Right lobe of liver (tissue), 6 donors: Measurements from ENCODE around the gene AKT3. TPM values are rescaled to one million over a fixed set of nuclear protein-coding genes. Genes with fewer than 3 reads are reported as not detected.

Experiments
- ATAC-seq, 4 donors: fragments of 200-7000 bp; cut with Tn5 transposase; one replicate each; pipeline ENCODE4 v1.9.1; 2020; ENCODE audit warnings: mild to moderate bottlenecking in 4 of 4, moderate library complexity in 4 of 4
- DNase-seq, 3 donors: peaks; one replicate each; pipeline ENCODE4 v3.0.0-alpha.2; 2020
- H3K27ac ChIP-seq, 3 donors: fragments of 200-600 bp; one replicate each; pipeline ENCODE4 v1.8.0; 2022
- H3K27me3 ChIP-seq, 2 donors: fragments of 200-600 bp; one replicate each; pipeline ENCODE4 v1.8.0; 2022
- H3K36me3 ChIP-seq, 4 donors: fragments of 200-600 bp; sonication (generic) in 1 of 4; one replicate each; pipeline versions ENCODE4 v1.5.1 to v1.8.0; 2017 to 2022; ENCODE audit warnings: control low read depth in 1 of 4
- H3K4me1 ChIP-seq, 4 donors: fragments of 200-600 bp; sonication (generic) in 1 of 4; one replicate each; pipeline versions ENCODE4 v1.5.1 to v1.8.0; 2017 to 2022; ENCODE audit warnings: control low read depth in 1 of 4
- H3K4me3 ChIP-seq, 3 donors: fragments of 200-600 bp; one replicate each; pipeline ENCODE4 v1.8.0; 2022
- H3K9me3 ChIP-seq, 4 donors: fragments of 200-600 bp; sonication (generic) in 1 of 4; one replicate each; pipeline versions ENCODE4 v1.5.1 to v1.8.0; 2017 to 2022; ENCODE audit warnings: control low read depth in 1 of 4
- POLR2A ChIP-seq: fragments of 450-650 bp; IDR thresholded peaks from one replicate; pipeline ENCODE4 v1.6.1; 2017; ENCODE audit warnings: antibody characterized with exemption, mild to moderate bottlenecking
- whole genome bisulfite sequencing: methylation state at CpG from one replicate; pipeline ENCODE4 v1.1.6; 2018; ENCODE audit warnings: low coverage, low lambda C conversion rate; ENCODE audit not compliant: insufficient coverage; ENCODE audit errors: missing lambda C conversion rate; 5-methylcytosine and 5-hydroxymethylcytosine counted together
- intact Hi-C, 2 donors: fragments of 100-400 bp; cut with DNase I; formaldehyde crosslinking; loops; one replicate each; pipeline versions ENCODE4 v1.11.2 to v1.14.1; 2022
- total RNA-seq, 6 experiments: library from RNA; depleted of rRNA in 2 of 6; stranded (reverse); fragments of >200 nt in 2 of 6; fragmentation: NEBNext Ultra II Directional in 3 of 6; extraction: Animal tissue kit (Norgen Biotek cat#: 25700) in 3 of 6; gene quantifications; one replicate each; pipeline versions ENCODE4 v1.1.0 to v1.2.4, GENCODE V29; 2016 to 2023
- TF ChIP-seq, protein P1 (sequence below), 4 donors: fragments of 200-600 bp in 3 of 4; fragments of 450-650 bp in 1 of 4; IDR thresholded peaks; one replicate each; pipeline versions ENCODE4 v1.5.1 to v1.8.0; 2016 to 2022; ENCODE audit warnings: antibody characterized with exemption in 4 of 4, mild to moderate bottlenecking in 2 of 4
- donor health status: DM: no; HTN: yes; CAD: no.
- donor health status: DM: no; HTN: no; CAD: no.
- donor health status: DM: no; HTN: no; CAD: no.
- donor health status: DM: no; HTN: yes; CAD: no.
- donor health status: DM: no; HTN: yes; CAD: no.

AKT3 gene
- total RNA-seq, 6 experiments from 2014 or later, result 4.9 to 9.6 (median 6.8) TPM

DNA sequence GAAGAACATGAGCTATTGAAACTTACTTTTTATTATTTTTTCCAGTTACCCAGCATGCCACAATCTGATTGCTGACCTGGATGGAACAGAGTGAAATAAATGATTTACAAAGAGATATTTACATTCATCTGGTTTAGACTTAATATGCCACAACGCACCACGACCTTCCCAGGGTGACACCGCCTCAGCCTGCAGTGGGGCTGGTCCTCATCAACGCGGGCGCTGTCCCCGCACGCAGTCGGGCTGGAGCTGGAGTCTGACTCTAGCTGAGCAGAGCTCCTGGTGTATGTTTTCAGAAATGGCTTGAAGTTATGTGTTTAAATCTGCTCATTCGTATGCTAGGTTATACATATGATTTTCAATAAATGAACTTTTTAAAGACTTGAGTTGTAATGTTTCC lies 350.3 kb downstream of the AKT3 start:
- H3K27me3 ChIP-seq, result no peaks in the 10 kb centered on the region
- H3K9me3 ChIP-seq, result no peaks in the 10 kb centered on the region
- WGBS, result 61% methylated on average over 9 of the region's 10 CpGs
- peak overlapping the region; percentile 25 to 56 (median 33) for H3K27ac ChIP-seq
- TF ChIP-seq, protein P1, sequence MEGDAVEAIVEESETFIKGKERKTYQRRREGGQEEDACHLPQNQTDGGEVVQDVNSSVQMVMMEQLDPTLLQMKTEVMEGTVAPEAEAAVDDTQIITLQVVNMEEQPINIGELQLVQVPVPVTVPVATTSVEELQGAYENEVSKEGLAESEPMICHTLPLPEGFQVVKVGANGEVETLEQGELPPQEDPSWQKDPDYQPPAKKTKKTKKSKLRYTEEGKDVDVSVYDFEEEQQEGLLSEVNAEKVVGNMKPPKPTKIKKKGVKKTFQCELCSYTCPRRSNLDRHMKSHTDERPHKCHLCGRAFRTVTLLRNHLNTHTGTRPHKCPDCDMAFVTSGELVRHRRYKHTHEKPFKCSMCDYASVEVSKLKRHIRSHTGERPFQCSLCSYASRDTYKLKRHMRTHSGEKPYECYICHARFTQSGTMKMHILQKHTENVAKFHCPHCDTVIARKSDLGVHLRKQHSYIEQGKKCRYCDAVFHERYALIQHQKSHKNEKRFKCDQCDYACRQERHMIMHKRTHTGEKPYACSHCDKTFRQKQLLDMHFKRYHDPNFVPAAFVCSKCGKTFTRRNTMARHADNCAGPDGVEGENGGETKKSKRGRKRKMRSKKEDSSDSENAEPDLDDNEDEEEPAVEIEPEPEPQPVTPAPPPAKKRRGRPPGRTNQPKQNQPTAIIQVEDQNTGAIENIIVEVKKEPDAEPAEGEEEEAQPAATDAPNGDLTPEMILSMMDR (IDR thresholded peaks at IDR 0.05), result no peak
- no peak for TF ChIP-seq POLR2A
- H3K4me3 ChIP-seq, result no peak overlapping the region
- DNase-seq (no peak), ATAC-seq (peak in 3 of 4 donors; percentile 5 to 41 (median 7))
- H3K4me1 ChIP-seq, result peaks cover 0 to 32% (median 8%) of the 10 kb centered on the region in 4 donors
- H3K36me3 ChIP-seq, result no peaks in the 10 kb centered on the region
- intact Hi-C loops, result no loop called here

DNA sequence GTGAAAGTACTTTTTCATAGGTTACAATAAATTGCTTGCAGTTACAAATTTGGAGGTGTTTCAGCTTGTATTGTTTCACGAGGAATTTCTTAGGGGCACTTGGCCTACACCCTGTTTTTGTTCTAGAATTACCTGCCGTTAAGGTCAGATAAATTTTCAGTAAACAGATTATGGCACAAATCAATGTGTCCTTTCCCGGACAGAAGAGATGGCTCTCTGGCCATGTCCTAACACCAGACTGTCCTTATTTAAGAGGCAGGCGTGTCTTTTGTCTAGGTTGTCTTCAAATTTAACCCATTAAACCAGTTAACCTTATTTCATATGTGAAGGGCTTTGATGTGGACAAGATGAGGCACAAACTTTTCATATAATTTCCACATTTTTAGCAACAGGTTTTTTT lies 350.8 kb downstream of the AKT3 start:
- ATAC-seq, result peak; percentile 43 to 56 (median 50)
- Histone ChIP-seq H3K4me3 (no peak overlapping the region), H3K27me3 (no peaks in the 10 kb centered on the region), H3K9me3 (no peaks in the 10 kb centered on the region), H3K27ac (peak overlapping the region; percentile 25 to 56 (median 33)), H3K4me1 (peaks cover 0 to 32% (median 8%) of the 10 kb centered on the region in 4 donors), H3K36me3 (no peaks in the 10 kb centered on the region)
- no peak for DNase-seq
- intact Hi-C loops, result no loop called here
- TF ChIP-seq, protein P1 (IDR thresholded peaks at IDR 0.05), result no peak
- no peak for TF ChIP-seq POLR2A
- 34% methylated on average over 4 of the region's 4 CpGs for WGBS

DNA sequence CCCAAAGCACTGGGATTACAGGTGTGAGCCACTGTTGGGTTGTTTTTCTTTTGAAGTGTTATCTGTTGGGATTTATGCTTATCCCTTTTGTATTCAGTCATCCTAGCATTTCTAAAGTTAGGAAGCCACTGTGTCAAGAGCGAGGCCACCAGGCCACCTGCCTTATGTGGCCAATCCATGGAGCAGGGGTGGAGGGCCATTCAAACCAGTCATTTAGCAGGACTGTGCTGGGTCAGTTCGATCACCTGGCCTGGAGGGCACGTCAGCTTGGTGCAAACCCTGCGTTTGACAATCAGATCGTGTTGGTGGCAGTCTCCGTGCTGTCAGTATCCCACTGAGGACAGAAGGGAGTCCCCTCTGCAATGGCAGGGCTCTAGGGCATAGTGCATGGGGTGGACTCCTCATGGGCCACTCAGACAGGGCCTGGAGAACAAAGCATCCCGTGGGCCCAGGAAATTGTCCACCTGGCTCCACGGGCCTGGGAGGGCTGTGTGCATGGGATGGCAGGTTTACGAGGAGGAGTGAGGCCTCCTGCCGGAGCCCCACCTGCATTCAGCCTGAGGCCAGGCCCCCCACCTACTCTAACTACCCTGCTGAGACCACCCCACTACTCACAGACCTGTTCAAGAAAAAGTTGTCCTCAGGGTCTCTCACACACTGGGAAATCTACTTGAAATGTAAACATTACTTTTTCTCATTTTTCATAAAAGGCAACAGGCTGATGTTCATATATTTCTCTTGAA lies 351.9 kb downstream of the AKT3 start:
- intact Hi-C loops, result no loop called here
- 97% methylated on average over 5 of the region's 10 CpGs for WGBS
- ATAC-seq, result no peak

DNA sequence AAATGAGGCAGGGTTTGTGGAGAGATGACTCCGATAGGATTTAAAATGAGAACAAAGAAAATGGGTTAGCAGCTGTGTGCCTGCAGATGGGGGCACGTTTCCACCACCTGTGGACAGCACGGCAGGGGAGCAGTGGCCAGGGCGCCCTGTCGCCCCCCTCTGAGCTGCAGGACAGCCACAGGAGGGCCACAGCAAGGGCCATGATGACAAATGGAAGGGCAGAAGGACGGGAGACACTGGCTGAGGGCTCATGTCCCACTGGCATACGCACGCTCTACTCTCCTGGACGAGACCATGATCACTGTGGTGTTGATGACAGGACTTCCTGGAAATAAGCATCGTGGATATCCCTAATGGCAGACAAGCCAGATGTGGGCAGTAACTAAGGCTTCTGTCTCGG lies 353.2 kb downstream of the AKT3 start:
- H3K4me3 ChIP-seq, result no peak overlapping the region
- H3K9me3 ChIP-seq, result no peaks in the 10 kb centered on the region
- intact Hi-C loops, result no loop called here
- DNase-seq (no peak), ATAC-seq (no peak)
- TF ChIP-seq, protein P1 (IDR thresholded peaks at IDR 0.05), result no peak
- TF ChIP-seq POLR2A, result no peak
- no peaks in the 10 kb centered on the region for H3K27me3 ChIP-seq
- 83% methylated on average over 2 of the region's 11 CpGs for WGBS
- peaks cover 0 to 32% (median 8%) of the 10 kb centered on the region in 4 donors for H3K4me1 ChIP-seq
- no peaks in the 10 kb centered on the region for H3K36me3 ChIP-seq
- H3K27ac ChIP-seq, result peak overlapping the region; percentile 78 to 95 (median 88)

More for the DNA sequence above, 351.9 kb downstream of the AKT3 start:
- peak overlapping the region in 1 of 3 donors; percentile 56 for H3K27ac ChIP-seq
- H3K36me3 ChIP-seq, result no peaks in the 10 kb centered on the region
- H3K9me3 ChIP-seq, result no peaks in the 10 kb centered on the region
- no peaks in the 10 kb centered on the region for H3K27me3 ChIP-seq
- no peak overlapping the region for H3K4me3 ChIP-seq
- DNase-seq, result no peak
- TF ChIP-seq, protein P1 (IDR thresholded peaks at IDR 0.05), result no peak
- TF ChIP-seq POLR2A, result no peak
- H3K4me1 ChIP-seq, result peaks cover 0 to 32% (median 8%) of the 10 kb centered on the region in 4 donors
